ENCODE data around the gene AMDHD2. TPM values are rescaled to one million over a fixed set of nuclear protein-coding genes. Genes with fewer than 3 reads are reported as not detected.
"Not testable (repeated sequence)": the region's sequence is repeated elsewhere in the genome, so short reads cannot be mapped to it uniquely, and the experiment has no call there.

Gene AMDHD2
- total RNA-seq, 2 donors from 2014 or later: 19.4 to 31.6 TPM

DNA sequence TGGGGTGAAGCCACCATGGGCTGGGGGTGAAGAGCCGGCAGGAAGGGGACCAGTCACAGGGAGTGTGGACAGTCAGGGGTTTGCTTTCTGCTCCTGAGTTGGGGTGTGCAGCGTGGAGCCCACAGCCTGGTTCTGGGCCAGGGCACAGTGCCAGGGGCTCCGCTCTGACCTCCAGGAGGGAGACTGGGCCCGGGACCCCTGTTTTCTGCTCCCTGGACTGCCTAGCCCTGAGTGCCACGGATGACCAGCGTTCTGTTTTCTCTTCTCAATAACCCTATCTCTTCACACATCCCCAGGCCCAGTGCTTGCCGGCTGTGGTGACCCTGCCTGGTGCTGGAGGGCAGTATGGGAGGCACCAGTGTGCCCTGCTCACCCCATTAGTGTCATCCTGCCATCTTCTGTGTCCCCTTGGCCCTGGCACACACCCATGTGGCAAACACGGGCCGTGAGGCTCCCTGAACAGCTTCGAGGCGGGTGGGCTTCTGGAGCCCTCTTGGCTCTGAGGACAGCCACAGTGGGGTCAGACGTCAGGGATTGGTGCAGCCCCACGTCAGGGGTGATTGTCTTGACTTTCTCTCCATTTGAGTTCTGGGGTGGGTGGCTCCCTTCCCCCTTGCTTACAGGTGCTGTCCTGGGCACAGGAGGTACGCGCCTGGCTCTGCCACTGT, 9.9 kb downstream of the AMDHD2 start:
- Histone ChIP-seq H3K9ac (ENCODE audit: low read depth in 2 of 2, low read length in 2 of 2) (no peak overlapping the region), H3K4me1 (no peaks in the 10 kb centered on the region), H3K4me3 (no peak overlapping the region), H3K27ac (no peak overlapping the region), H3K9me3 (no peaks in the 10 kb centered on the region), H3K27me3 (no peaks in the 10 kb centered on the region), H3K36me3 (peaks cover 4% of the 10 kb centered on the region)
- intact Hi-C loops (cut with DNase I): no loop called here
- DNase-seq: no peak
- TF ChIP-seq, protein P1, sequence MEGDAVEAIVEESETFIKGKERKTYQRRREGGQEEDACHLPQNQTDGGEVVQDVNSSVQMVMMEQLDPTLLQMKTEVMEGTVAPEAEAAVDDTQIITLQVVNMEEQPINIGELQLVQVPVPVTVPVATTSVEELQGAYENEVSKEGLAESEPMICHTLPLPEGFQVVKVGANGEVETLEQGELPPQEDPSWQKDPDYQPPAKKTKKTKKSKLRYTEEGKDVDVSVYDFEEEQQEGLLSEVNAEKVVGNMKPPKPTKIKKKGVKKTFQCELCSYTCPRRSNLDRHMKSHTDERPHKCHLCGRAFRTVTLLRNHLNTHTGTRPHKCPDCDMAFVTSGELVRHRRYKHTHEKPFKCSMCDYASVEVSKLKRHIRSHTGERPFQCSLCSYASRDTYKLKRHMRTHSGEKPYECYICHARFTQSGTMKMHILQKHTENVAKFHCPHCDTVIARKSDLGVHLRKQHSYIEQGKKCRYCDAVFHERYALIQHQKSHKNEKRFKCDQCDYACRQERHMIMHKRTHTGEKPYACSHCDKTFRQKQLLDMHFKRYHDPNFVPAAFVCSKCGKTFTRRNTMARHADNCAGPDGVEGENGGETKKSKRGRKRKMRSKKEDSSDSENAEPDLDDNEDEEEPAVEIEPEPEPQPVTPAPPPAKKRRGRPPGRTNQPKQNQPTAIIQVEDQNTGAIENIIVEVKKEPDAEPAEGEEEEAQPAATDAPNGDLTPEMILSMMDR (IDR thresholded peaks at IDR 0.05): no peak

DNA sequence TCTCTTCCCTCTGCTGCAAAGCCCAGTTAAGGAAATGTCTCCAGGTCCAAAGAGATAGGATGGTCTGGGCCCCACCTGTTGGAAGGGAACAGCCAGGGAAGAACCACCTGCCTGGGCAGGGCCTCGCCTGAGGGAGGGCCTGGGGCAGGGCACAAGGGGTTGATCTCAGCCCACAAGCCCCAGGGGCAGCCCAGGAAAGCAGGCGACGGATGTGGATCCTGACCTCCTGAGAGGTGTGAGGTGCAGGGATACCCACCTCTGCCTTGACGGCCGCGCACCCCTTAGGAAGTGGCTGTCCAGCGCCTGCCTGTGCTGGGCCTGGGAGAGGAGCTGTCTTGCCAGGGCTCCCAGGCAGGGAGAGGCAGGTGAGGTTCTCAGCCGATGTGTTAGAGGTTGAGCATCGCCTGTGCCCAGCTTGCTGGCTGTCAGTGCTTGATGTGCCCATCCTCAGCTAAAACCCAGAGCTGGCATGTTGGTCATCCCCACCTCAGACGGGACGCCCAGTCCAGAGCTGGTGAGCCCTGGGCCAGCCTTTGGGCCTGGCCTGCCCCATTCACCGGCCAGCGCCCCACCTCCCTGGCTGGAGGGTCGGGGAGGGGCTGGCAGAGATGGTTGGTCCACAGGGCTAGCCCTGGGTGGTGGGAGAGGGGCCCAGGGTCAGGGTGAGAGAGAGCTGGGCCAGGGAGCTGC, 10.6 kb downstream of the AMDHD2 start:
- Histone ChIP-seq H3K4me1 (no peaks in the 10 kb centered on the region), H3K27ac (peak overlapping the region; percentile 91), H3K9me3 (no peaks in the 10 kb centered on the region), H3K27me3 (no peaks in the 10 kb centered on the region), H3K36me3 (peaks cover 4% of the 10 kb centered on the region), H3K4me3 (no peak overlapping the region), H3K9ac (ENCODE audit: low read depth in 2 of 2, low read length in 2 of 2) (peak overlapping the region; percentile 2 to 83)
- TF ChIP-seq, protein P1 (IDR thresholded peaks at IDR 0.05): no peak
- intact Hi-C loops (cut with DNase I): no loop called here
- peak; percentile 24 for DNase-seq

DNA sequence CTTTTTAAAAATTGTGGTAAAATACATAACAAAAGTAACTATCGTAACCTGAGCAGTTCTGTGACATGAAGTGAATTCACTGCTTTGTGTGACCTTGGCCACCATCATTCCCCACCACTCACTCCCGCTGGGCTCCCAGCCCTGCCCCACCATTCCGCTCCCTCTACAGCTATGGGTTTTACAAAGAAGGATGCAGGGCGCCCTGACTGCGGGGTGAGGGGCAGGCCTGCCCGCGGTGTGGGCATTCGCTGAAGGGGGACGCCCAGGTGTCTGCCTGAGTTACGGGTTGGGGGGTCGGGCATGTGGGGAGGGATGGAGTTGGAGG, 11.2 kb downstream of the AMDHD2 start, which contains the start of gene CEMP1:
Gene CEMP1 (minus strand): TSS at position 38 of the 325 bp plus-strand sequence. CDS start 335 bp downstream, outside the sequence.
- no peak for DNase-seq
- H3K4me1 ChIP-seq: peaks cover 3% of the 10 kb centered on the region
- TF ChIP-seq, protein P1 (IDR thresholded peaks at IDR 0.05): no peak
- peak within 1 kb of the TSS; percentile 91 for H3K27ac ChIP-seq
- H3K27me3 ChIP-seq: no peaks in the 10 kb centered on the region
- H3K36me3 ChIP-seq: peaks cover 4% of the 10 kb centered on the region
- intact Hi-C loops (cut with DNase I): no loop called here
- H3K9me3 ChIP-seq: no peaks in the 10 kb centered on the region
- H3K9ac ChIP-seq (ENCODE audit: low read depth in 2 of 2, low read length in 2 of 2): peak within 1 kb of the TSS; percentile 92 to 99
- peak within 1 kb of the TSS; percentile 39 for H3K4me3 ChIP-seq

DNA sequence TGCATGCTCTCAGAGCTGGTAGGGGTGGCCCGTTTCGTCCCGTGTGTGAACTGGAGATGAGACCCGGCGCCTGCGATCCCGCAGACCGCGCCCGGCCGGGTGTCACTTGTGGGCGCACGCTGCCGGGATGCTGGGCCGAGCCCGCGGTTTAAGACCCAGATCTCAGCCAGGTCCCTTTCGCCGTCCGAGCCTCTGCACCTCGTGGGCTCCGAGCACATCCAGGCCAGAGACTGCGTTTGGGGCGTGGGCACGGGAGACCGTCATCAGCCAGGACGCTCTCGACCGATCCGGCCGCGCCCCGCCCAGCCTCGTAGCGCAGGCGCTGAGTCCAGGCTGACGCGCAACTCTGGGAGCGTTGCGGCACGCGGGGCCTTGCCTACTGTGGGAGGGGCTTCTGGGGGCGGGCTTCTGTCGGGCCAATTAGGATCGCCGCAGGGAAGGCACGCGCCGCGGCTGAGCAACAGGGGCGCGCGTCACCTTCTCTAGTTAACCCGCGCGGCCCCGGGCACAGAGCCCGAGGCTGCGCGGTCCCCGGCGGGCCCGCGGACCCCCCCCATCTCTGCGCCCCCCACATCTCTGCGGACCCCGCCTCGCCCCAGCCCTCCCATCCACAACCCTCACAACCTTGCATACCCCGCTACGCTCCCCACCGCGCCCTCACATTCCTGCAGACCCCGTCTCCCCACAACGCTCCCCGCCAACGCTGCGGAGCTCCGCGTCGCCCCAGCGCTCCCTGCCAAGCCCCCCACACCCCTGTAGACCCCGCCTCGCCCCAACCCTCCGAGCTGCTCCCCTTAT, 11.7 kb downstream of the AMDHD2 start:
- H3K9me3 ChIP-seq: no peaks in the 10 kb centered on the region
- no peaks in the 10 kb centered on the region for H3K27me3 ChIP-seq
- H3K9ac ChIP-seq (ENCODE audit: low read depth in 2 of 2, low read length in 2 of 2): peak overlapping the region; percentile 92 to 99
- TF ChIP-seq, protein P1 (IDR thresholded peaks at IDR 0.05): no peak
- H3K4me3 ChIP-seq: peak overlapping the region; percentile 39
- H3K4me1 ChIP-seq: peaks cover 7% of the 10 kb centered on the region
- peak; percentile 98 for DNase-seq
- H3K36me3 ChIP-seq: peaks cover 4% of the 10 kb centered on the region
- H3K27ac ChIP-seq: peak overlapping the region; percentile 91
- intact Hi-C loops (cut with DNase I): no loop called here

DNA sequence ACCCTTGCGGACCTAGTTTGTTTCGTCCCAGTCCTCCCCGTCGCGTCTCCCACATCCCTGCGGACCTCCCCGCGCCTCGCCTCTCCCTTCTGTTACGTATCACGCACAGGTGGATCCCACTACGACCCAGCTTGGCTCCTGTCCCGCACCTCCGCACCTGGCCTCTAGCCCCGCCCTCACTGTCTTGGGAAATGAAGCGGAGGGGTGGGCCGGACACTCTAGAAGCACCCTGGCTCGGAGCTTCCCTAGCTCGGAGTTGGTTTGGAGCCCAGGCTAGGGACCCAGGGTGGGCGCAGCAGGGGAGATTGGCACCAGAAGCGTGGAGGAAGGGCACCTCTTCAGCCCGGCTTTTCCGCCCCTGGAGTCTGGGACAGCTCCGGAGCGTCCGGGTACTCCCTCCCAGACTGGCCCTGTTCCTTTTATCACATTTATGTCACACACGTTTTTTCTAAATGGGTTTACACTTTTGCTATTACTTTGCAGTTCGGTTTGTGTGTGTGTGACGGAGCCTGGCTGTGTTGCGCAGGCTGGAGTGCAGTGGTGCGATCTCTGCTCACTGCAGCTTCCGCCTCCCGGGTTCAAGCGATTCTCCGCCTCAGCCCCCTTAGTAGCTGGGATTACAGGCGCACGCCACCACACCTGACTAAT, 12.4 kb downstream of the AMDHD2 start:
- intact Hi-C loops (cut with DNase I): no loop called here
- Histone ChIP-seq H3K4me3 (peak overlapping the region; percentile 39), H3K4me1 (peaks cover 10% of the 10 kb centered on the region), H3K27ac (peak overlapping the region; percentile 91), H3K9ac (ENCODE audit: low read depth in 2 of 2, low read length in 2 of 2) (peak overlapping the region; percentile 92 to 99), H3K9me3 (no peaks in the 10 kb centered on the region), H3K36me3 (peaks cover 4% of the 10 kb centered on the region), H3K27me3 (no peaks in the 10 kb centered on the region)
- TF ChIP-seq, protein P1 (IDR thresholded peaks at IDR 0.05): no peak
- DNase-seq: peak; percentile 87

DNA sequence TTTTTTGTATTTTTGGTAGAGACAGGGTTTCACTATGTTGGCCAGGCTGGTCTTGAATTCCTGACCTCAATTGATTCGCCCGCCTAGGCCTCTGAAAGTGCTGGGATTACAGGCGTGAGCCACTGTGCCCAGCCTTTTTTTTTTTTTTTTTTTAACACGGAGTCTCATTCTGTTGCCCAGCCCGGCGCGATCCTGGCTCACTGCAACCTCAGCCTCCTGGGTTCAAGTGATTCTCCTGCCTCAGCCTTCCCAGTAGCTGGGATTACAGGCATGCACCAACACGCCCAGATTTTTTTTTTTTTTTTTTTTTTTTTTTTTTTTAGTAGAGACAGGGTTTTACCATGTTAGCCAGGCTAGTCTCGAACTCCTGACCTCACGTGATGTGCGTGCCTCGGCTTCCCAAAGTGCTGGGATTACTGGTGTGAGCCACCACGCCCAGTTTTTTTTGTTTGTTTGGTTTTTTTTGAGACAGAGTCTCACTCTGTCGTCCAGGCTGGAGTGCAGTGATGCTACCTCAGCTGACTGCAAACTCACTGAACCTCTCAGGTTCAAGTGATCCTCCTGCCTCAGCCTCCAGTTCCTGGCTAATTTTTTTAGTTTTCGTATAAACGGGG, 13.1 kb downstream of the AMDHD2 start:
- H3K36me3 ChIP-seq; H3K9me3 ChIP-seq; H3K27me3 ChIP-seq; DNase-seq; H3K4me1 ChIP-seq; intact Hi-C loops (cut with DNase I): not testable (repeated sequence)
- Histone ChIP-seq H3K9ac (ENCODE audit: low read depth in 2 of 2, low read length in 2 of 2) (peak overlapping the region; percentile 92 to 99), H3K27ac (peak overlapping the region; percentile 91), H3K4me3 (peak overlapping the region; percentile 39)

Measured in colonic mucosa (tissue), 4 donors.